NCI-H524 (cell line): ENCODE data around the gene AKAP10.
"Not testable (repeated sequence)": the region's sequence is repeated elsewhere in the genome, so short reads cannot be mapped to it uniquely, and the experiment has no call there.

ENCODE experiments used
- DNase-seq, 2 experiments: peaks; one replicate each; lab custom pipeline; 2025; lab: John Stamatoyannopoulos, UW

AKAP10 gene

DNA sequence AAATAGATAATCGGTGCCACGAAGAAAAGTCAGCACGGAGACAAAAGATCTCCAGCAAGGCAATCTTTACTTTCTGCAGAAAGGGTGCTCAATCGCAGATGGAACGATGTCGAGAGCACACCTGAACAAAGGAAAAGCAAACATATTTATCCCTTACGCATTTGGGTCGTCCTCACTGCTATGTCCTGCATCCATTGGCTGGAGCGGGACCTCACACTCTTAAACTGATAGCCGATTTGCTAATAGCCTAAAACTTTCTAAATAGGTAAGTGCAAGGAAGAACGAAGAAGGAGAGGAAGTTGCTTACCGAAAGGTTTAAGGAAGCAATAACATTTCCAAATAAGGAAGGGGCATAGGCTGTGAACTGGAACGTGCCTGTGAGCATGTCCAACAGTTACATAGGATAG, 1.2 kb upstream of the AKAP10 start:
- no peak for DNase-seq

DNA sequence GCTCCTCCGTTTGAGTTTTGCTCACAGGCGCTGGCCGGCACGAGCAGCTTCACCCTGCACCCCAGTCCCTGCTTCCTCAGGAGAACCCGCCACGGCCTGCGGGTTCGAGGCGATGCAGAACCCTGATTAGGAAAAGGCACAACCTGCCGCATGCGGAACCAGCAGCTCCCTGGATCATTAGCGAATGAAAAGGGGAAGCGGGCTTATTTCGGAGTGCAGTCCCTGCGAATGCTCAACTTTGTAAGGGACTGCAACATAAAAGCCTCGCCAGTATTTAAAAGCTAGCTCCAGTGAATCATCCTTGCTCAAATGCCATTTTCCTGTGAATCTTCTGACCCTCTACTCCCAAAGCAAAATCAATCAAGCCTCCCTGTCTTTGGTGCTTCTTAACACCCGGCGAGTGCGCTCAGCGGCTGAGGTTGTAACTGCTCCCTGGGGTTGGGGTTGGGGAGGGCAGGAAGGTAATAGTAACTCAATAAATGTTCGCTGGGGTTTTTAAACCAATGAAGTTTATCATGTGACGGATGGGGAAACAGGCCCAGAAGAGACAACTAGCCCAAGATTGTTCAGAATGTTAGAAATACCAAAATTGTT, 678 bp upstream of the AKAP10 start:
- no peak for DNase-seq

- no peak for DNase-seq
Observed at GRCh38 chr17:19975601-19976000, 2.0 kb downstream of the AKAP10 start.

GRCh38 chr17:19973156-19973555, 4.5 kb downstream of the AKAP10 start:
- DNase-seq, result no peak

- not testable (repeated sequence) for DNase-seq
Observed at GRCh38 chr17:19962954-19963353, 14.7 kb downstream of the AKAP10 start.

DNA sequence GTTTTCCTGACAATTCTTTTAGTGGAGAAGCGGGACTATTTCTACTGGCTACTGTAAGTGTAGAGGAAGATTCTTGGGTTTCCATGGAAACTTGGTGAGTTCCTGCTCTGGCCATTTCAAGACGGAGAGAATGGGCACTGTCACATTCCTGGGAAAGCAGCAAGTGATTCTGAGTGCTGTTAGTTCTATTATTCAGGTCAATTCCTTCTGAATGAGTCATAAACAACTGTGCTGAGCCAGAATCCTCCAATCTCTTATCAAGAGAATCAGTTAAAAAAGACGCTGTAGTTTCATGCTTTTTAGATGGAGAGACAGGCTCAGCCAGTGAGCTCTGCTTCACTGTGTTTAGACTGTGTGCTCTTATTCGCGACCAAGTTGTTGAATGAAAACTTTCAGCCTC, 19.6 kb downstream of the AKAP10 start:
- no peak for DNase-seq

DNA sequence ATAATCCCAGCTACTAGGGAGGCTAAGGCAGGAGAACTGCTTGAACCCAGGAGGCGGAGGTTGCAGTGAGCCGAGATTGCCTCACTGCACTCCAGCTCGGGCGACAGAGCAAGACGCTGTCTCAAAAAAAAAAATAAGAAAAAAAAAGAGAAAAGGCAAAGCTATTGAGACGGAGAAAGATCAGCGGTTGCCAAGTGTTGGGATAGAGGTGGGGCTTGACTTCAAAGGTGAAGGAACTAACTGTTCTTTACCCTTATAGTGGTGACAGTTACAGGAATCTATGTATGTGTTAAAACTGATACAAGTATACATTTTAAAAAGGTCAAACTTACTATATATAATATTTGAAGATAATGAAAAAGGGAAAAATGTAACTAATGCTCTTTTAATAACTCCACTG, 22.5 kb downstream of the AKAP10 start:
- no peak for DNase-seq

DNA sequence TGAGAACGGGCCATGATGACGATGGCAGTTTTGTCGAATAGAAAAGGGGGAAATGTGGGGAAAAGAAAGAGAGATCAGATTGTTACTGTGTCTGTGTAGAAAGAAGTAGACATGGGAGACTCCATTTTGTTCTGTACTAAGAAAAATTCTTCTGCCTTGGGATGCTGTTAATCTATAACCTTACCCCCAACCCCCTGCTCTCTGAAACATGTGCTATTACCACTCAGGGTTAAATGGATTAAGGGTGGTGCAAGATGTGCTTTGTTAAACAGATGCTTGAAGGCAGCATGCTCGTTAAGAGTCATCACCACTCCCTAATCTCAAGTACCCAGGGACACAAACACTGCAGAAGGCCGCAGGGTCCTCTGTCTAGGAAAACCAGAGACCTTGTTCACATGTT, 26.2 kb downstream of the AKAP10 start:
- not testable (repeated sequence) for DNase-seq

DNA sequence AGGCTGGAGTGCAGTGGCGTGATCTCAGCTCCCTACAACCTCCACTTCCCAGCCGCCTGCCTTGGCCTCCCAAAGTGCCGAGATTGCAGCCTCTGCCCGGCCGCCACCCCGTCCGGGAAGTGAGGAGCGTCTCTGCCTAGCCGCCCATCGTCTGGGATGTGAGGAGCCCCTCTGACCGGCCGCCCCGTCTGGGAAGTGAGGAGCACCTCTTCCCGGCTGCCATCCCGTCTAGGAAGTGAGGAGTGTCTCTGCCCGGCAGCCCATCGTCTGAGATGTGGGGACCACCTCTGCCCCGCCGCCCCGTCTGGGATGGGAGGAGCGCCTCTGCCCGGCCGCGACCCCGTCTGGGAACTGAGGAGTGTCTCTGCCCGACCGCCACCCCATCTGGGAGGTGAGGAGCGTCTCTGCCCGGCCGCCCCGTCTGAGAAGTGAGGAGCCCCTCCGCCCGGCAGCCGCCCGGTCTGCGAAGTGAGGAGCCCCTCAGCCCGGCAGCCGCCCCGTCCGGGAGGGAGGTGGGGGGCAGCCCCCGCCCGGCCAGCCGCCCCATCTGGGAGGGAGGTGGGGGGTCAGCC, 26.9 kb downstream of the AKAP10 start:
- DNase-seq, result not testable (repeated sequence)

GRCh38 chr17:19948116-19948943, 29.3 kb downstream of the AKAP10 start:
- no peak for DNase-seq

GRCh38 chr17:19946921-19947320, 30.7 kb downstream of the AKAP10 start:
- no peak for DNase-seq

DNA sequence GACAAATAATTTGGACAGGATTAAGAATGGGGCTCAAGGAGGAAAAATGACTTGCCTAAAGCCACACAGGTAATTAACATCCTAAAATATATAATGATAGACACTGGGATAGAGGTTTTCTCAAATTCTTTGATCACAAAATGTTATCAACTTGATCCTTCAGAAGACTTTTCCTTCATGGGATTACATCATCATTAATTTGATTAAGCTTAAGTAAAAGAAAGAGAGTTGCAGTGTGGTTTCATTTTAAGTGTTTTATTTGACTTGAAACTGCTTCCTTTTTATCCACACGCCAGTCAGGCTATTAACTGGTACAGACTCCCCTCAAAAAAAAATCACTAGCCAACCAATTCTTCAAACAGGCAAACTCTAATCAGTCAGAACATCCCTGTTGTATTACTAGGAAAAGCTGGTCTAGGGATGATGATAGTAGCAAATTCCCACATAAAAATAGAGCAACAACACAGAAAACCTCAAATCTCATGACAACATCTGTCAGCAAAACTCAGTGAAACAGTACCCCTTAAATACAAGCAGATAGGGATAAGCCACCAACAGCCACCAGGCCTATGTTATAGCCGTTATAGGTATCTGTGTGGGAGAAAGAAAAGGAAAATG, 32.5 kb downstream of the AKAP10 start:
- no peak for DNase-seq

DNA sequence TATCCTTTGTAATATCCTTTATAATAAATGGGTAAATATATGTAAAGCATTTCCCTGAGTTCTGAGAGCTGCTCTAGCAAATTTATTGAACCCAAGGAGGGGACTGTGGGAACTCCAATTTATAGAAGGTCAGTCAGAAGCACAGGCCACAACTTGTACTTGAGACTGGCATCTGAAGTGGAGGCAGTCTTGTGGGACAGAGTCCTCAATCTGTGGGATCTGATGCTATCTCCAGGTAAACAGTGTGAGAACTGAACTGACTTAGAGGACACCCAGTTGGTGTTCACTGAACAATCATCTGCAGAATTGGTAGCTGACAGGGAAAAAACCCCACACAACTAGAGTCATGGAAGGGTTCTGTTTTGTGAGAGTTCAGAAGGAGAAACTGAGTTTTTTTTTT, 34.0 kb downstream of the AKAP10 start:
- DNase-seq, result no peak

- no peak for DNase-seq
Observed at GRCh38 chr17:19943026-19943425, 34.6 kb downstream of the AKAP10 start.

DNA sequence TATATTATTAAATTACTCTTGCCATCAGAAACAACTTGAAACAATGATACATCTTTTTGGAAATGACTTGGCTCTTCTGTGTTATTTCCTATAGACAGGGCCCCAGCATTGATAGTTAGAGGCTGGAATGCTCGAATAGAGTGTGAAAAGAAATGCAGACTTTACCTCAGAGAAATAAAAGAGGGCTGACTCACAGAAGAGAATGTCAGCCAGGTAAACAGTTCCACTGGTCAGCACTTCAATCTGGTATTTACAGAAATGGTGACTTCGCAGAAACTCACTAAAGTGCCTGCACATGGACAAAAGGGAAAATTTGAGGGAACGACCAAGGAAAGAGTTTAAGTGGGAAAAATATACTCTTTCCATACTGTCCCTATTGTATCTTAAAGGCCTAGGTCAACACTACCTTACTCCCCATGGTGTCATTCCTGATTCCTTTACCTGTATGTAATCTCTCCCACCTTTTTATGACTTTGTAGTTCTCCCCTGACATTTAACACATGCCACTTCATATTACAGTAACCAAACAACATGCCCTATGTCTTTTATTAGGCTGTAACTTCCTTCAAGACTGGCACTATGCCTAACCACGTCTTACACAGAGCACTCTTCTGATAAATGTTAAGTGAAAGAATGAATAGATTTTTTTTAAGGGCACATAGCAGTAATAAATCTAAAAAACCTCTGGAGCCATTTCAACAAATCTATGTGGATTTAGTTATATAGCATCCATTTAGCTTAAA, 36.7 kb downstream of the AKAP10 start:
- no peak for DNase-seq

DNA sequence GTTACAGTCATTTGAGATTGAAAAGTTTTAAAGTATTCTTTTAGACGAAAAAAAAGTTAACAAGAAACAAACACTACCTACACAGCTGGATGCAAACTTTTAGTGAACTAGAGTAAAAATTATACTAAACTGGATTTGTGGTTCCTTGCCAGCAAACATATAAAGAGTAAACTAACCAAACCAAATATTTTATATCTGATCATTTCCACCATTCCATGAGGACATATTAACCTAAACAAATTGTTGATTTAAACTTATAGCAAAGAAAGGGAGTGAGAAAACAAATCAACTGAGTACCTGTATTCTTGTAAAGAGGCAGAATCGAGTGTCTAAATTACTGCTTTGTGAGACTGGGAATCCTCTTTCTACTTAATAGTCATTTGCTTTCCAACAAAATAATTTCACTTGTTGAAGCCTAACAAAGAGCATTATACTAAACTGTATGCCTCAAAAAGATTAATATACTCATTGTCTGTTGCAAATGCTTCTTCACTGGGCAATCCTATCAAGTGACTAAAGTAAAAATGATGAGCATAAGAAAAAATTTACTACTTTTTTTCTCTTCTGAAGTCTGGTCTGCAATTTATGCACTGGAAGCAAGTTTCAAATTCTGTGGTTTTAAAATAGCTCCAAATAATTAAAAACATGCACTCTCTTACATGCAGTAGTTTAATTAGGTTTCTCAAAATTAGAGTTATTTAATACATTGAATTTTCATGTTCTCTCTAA, 37.5 kb downstream of the AKAP10 start:
- DNase-seq, result no peak

DNA sequence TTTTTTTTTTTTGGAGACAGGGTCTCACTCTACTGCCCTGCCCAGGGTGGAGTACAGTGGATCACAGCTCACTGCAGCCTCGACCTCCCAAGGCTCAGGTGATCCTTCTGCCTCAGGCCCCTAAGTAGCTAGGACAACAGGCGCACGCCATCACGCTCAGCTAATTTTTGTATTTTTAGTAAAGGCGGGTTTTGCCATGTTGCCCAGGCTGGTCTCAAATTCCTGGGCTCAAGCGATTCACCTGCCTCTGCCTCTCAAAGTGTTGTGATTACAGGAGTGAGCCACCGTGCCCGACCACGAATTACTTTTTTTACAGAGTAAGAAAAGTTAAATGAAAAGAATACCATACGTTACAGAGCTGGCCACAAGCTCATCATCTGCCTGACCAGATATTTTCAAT, 38.9 kb downstream of the AKAP10 start:
- DNase-seq, result no peak

DNA sequence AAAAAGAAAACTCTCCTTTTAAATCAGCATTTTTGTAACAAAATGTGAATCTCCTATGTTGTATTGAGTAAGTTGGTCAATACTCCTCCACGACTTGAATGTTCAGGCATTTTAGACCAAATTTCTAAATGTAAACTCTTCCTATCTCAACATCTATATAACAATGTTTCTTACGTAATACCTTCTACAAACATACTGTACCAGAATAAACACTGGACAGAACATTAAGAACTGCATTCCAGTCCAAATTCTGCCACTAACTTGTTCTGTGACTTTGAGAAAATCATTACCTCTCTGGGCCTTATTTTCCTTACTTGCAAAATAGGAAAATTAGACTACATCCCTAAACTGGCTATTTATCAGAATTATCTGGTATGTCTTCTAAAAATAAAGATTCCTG, 40.1 kb downstream of the AKAP10 start:
- DNase-seq, result no peak

DNA sequence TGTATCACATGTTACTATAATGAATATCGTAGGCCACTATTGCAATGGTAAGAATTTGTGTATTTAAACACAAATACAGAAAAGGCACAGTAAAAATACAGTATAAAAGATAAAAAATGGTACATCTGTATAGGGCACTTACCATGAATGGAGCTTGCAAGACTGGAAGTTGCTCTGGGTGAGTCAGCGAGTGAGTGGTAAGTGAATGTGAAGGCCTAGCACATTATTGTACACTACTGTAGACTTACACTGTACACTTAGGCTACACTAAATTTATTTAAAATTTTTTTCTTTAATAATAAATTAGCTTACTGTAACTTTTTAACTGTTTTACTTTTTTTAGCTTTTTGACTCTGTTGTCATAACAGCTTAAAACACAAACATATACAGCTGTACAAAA, 42.5 kb downstream of the AKAP10 start:
- DNase-seq, result no peak

GRCh38 chr17:19933628-19934027, 44.0 kb downstream of the AKAP10 start:
- no peak for DNase-seq

GRCh38 chr17:19933221-19933620, 44.4 kb downstream of the AKAP10 start:
- no peak for DNase-seq

GRCh38 chr17:19928299-19928698, 49.3 kb downstream of the AKAP10 start:
- DNase-seq, result no peak
